Transverse colon (tissue), 4 donors: Measurements from ENCODE around the gene GPR37L1. TPM values are rescaled to one million over a fixed set of nuclear protein-coding genes. Genes with fewer than 3 reads are reported as not detected.

Source experiments
- DNase-seq: peaks from one replicate; pipeline ENCODE4 v3.0.0-alpha.2; 2019
- H3K27ac ChIP-seq, 4 donors: fragments of 200-600 bp; sonication (generic); 2 replicates each; pipeline ENCODE4 v1.5.1; 2016 to 2018; ENCODE audit warnings: inconsistent platforms in 4 of 4
- H3K27me3 ChIP-seq: fragments of 200-600 bp; sonication (generic); 2 replicates; pipeline ENCODE4 v1.5.1; 2017; ENCODE audit warnings: inconsistent platforms
- H3K36me3 ChIP-seq, 4 donors: fragments of 200-600 bp; sonication (generic); 2 replicates each; pipeline ENCODE4 v1.5.1; 2017 to 2019; ENCODE audit warnings: inconsistent platforms in 4 of 4
- H3K4me1 ChIP-seq, 4 donors: fragments of 200-600 bp; sonication (generic); 2 replicates each; pipeline ENCODE4 v1.5.1; 2017 to 2020; ENCODE audit warnings: inconsistent platforms in 4 of 4
- H3K4me3 ChIP-seq, 4 donors: fragments of 200-600 bp; sonication (generic); 1 replicate in 1 of 4; 2 replicates in 3 of 4; pipeline versions ENCODE4 v1.5.1 to v1.6.1; 2017 to 2019; ENCODE audit warnings: inconsistent platforms in 4 of 4
- H3K9me3 ChIP-seq, 2 donors: fragments of 200-600 bp; sonication (generic); 2 replicates each; pipeline ENCODE4 v1.5.1; 2017 to 2019; ENCODE audit warnings: inconsistent platforms in 2 of 2
- EP300 ChIP-seq: sonication (generic); formaldehyde crosslinking; IDR thresholded peaks from one replicate; pipeline ENCODE4 v1.6.1; 2017; ENCODE audit warnings: antibody characterized with exemption, low read depth
- POLR2A ChIP-seq: fragments of 450-650 bp; IDR thresholded peaks from one replicate; pipeline ENCODE4 v1.6.1; 2016; ENCODE audit warnings: antibody characterized with exemption, mild to moderate bottlenecking, moderate library complexity
- POLR2AphosphoS5 ChIP-seq, 3 donors: sonication (generic); formaldehyde crosslinking; IDR thresholded peaks; one replicate each; pipeline ENCODE4 v1.6.1; 2016; ENCODE audit warnings: antibody characterized with exemption in 3 of 3
- WGBS, 2 donors: methylation state at CpG; one replicate each; pipeline ENCODE4 v1.1.5; 2018; ENCODE audit warnings: low coverage in 1 of 2; 5-methylcytosine and 5-hydroxymethylcytosine counted together
- in situ Hi-C, 4 donors: fragments of 200-750 bp; cut with MboI; loops; one replicate each; pipeline versions ENCODE4 v1.15.0 to v1.15.1; 2017; ENCODE audit warnings: low sequenced_read_pairs in 3 of 4, low pct_ligation_motif_present in 1 of 4, low pct_unique_long_range_greater_than_20kb in 1 of 4
- intact Hi-C: fragments of 100-400 bp; cut with DNase I; formaldehyde crosslinking; loops from one replicate; pipeline ENCODE4 v1.15.1; 2023; ENCODE audit warnings: low total_unique reads
- total RNA-seq, 4 donors: library from RNA; depleted of rRNA; stranded (reverse); fragments of >200 nt; gene quantifications; one replicate each; pipeline ENCODE4 v1.1.0, GENCODE V29; 2016
- TF ChIP-seq, protein P1 (sequence below), 5 experiments: fragments of 200-600 bp in 3 of 5; fragments of 450-650 bp in 2 of 5; sonication (generic) in 3 of 5; IDR thresholded peaks; 1 replicate in 2 of 5; 2 replicates in 3 of 5; pipeline ENCODE4 v1.5.1; 2016 to 2017; ENCODE audit warnings: antibody characterized with exemption in 5 of 5, inconsistent platforms in 3 of 5, mild to moderate bottlenecking in 2 of 5, moderate library complexity in 1 of 5

GPR37L1 gene, protein sequence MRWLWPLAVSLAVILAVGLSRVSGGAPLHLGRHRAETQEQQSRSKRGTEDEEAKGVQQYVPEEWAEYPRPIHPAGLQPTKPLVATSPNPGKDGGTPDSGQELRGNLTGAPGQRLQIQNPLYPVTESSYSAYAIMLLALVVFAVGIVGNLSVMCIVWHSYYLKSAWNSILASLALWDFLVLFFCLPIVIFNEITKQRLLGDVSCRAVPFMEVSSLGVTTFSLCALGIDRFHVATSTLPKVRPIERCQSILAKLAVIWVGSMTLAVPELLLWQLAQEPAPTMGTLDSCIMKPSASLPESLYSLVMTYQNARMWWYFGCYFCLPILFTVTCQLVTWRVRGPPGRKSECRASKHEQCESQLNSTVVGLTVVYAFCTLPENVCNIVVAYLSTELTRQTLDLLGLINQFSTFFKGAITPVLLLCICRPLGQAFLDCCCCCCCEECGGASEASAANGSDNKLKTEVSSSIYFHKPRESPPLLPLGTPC
- under 1 TPM in 2 of 4 donors, not detected in 2; 0.55 to 0.95 TPM for total RNA-seq

DNA sequence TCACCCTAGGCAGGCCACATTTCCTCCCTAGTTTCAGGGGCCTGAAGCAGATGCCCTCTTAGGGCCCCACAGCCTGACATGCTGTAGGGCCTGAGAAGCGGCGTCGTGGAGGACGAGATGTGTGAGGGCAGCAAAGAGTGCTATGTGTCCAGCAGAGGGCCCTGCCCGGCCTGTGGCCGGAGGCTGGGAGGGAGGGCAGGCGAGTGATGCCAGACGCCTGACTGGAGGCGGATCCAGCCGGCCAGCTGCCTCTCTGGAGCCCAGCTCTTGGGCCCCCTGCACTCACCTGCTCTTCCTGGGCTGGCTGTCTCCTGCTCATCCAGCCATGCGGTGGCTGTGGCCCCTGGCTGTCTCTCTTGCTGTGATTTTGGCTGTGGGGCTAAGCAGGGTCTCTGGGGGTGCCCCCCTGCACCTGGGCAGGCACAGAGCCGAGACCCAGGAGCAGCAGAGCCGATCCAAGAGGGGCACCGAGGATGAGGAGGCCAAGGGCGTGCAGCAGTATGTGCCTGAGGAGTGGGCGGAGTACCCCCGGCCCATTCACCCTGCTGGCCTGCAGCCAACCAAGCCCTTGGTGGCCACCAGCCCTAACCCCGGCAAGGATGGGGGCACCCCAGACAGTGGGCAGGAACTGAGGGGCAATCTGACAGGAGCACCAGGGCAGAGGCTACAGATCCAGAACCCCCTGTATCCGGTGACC, at the start of gene GPR37L1:
GPR37L1 (plus strand) TSS at position 279 of the 697 bp plus-strand sequence; CDS start at position 326, 47 bp downstream.
- DNase-seq = no peak
- TF ChIP-seq, protein P1, sequence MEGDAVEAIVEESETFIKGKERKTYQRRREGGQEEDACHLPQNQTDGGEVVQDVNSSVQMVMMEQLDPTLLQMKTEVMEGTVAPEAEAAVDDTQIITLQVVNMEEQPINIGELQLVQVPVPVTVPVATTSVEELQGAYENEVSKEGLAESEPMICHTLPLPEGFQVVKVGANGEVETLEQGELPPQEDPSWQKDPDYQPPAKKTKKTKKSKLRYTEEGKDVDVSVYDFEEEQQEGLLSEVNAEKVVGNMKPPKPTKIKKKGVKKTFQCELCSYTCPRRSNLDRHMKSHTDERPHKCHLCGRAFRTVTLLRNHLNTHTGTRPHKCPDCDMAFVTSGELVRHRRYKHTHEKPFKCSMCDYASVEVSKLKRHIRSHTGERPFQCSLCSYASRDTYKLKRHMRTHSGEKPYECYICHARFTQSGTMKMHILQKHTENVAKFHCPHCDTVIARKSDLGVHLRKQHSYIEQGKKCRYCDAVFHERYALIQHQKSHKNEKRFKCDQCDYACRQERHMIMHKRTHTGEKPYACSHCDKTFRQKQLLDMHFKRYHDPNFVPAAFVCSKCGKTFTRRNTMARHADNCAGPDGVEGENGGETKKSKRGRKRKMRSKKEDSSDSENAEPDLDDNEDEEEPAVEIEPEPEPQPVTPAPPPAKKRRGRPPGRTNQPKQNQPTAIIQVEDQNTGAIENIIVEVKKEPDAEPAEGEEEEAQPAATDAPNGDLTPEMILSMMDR (IDR thresholded peaks at IDR 0.05) = peak in 2 of 5 experiments; percentile 7 to 10
- TF ChIP-seq POLR2A (no peak), EP300 (no peak), POLR2AphosphoS5 (IDR thresholded peaks at IDR 0.05) (no peak)
- in situ Hi-C loops = loop anchor here in 3 of 4 donors (5.0 to 10.0 kb wide), 3 partner anchors 115 to 228 kb away; no protein-coding TSS in a partner anchor
- Histone ChIP-seq H3K9me3 (no peaks in the 10 kb centered on the region), H3K36me3 (no peaks in the 10 kb centered on the region), H3K27ac (no peak within 1 kb of the TSS), H3K27me3 (no peaks in the 10 kb centered on the region), H3K4me3 (no peak within 1 kb of the TSS), H3K4me1 (peaks cover 0 to 11% (median 0%) of the 10 kb centered on the region in 4 donors)
- WGBS, 2 donors = 66% methylated on average over 18 of the region's 19 CpGs; no CpG with 5 or more reads in 1 of the 2 donors
- intact Hi-C loops = no loop called here

DNA sequence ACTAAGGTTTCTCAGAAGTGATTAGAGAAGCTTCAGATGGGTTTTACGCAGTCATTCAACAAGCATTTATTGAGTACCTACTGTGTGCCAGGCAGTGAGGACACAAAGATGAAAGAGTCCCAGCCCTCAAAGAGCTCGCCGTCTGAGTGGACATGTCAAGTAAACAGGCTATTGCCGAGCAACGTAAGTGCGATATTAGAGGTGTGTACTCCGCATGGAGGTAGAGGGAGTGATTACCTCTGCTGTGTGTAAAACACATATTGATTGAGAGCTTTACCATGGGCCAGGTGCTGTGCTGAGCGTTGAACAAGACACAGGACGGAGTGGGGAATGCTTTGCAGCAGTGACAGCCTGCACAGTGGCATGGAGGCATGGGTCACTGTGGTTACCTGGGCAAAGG, 49.5 kb upstream of the GPR37L1 start:
- in situ Hi-C loops = no loop called here
- H3K27me3 ChIP-seq = no peaks in the 10 kb centered on the region
- peak overlapping the region; percentile 79 to 89 (median 84) for H3K27ac ChIP-seq
- no peak for TF ChIP-seq POLR2AphosphoS5 (IDR thresholded peaks at IDR 0.05)
- TF ChIP-seq, protein P1 (IDR thresholded peaks at IDR 0.05) = no peak
- no peak for TF ChIP-seq POLR2A
- no peak for TF ChIP-seq EP300
- no peaks in the 10 kb centered on the region for H3K36me3 ChIP-seq
- intact Hi-C loops = no loop called here
- no peak for DNase-seq
- 85 to 94% methylated on average over 7 to 9 of the region's 9 CpGs for WGBS, 2 donors
- no peak overlapping the region for H3K4me3 ChIP-seq
- H3K4me1 ChIP-seq = peaks cover 14 to 58% (median 42%) of the 10 kb centered on the region in 4 donors
- no peaks in the 10 kb centered on the region for H3K9me3 ChIP-seq

DNA sequence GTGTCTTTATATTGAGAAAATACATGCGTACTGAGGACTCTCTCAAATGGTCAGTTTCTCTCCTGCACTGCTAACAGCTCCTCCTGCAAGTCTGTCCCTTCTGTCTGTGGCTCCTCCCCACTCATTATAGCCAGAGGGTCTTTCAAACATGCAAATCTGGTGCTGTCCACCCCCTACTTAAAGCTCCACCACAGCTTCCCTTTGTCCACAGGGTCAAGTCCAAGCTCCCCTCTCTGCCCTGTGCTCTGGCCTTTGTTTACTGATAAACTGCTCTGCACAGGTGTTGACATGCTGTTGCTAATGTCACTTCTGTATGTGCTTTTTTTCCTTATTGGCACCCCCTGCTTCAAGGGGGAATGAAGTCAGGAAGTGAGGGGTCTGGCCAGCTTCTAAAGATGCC, 47.7 kb upstream of the GPR37L1 start:
- H3K4me1 ChIP-seq = peaks cover 14 to 70% (median 44%) of the 10 kb centered on the region in 4 donors
- TF ChIP-seq POLR2A = no peak
- TF ChIP-seq EP300 = no peak
- TF ChIP-seq, protein P1 (IDR thresholded peaks at IDR 0.05) = no peak
- no peak for TF ChIP-seq POLR2AphosphoS5 (IDR thresholded peaks at IDR 0.05)
- no peak overlapping the region for H3K4me3 ChIP-seq
- no peaks in the 10 kb centered on the region for H3K9me3 ChIP-seq
- H3K36me3 ChIP-seq = no peaks in the 10 kb centered on the region
- in situ Hi-C loops = no loop called here
- no peaks in the 10 kb centered on the region for H3K27me3 ChIP-seq
- peak overlapping the region; percentile 84 to 91 (median 86) for H3K27ac ChIP-seq
- 100% methylated on average over 1 of the region's 1 CpG; no CpG with 5 or more reads in 1 of the 2 donors for WGBS, 2 donors
- no peak for DNase-seq
- intact Hi-C loops = loop anchor here (5.0 kb wide), 1 partner anchor 433 kb away; no protein-coding TSS in a partner anchor

DNA sequence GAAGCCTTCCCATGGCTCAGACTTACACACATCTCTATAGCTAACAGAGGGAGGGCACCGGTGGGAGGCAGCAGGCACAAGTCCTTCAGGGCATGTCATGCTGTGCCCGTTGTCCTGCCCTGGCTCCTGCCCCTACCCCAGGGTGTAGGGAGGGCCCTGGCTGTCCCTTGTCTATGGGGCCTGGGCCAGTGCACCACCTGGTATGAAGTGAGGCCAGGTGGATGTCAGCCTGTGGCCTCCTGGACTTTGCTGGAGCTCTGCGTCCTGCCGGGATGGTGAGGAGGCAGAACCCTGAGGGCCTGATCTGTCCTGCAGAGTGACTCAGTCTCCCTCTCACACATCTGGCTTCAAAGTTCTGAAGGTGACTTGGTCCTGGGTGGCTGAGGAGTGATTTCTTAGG, 47.3 kb upstream of the GPR37L1 start:
- H3K4me3 ChIP-seq = no peak overlapping the region
- peaks cover 14 to 72% (median 44%) of the 10 kb centered on the region in 4 donors for H3K4me1 ChIP-seq
- TF ChIP-seq EP300 = no peak
- TF ChIP-seq, protein P1 (IDR thresholded peaks at IDR 0.05) = no peak
- TF ChIP-seq POLR2A = no peak
- no peak for TF ChIP-seq POLR2AphosphoS5 (IDR thresholded peaks at IDR 0.05)
- in situ Hi-C loops = no loop called here
- H3K9me3 ChIP-seq = no peaks in the 10 kb centered on the region
- peak overlapping the region; percentile 84 to 91 (median 86) for H3K27ac ChIP-seq
- no peak for DNase-seq
- no peaks in the 10 kb centered on the region for H3K27me3 ChIP-seq
- intact Hi-C loops = loop anchor here (5.0 kb wide), 1 partner anchor 433 kb away; no protein-coding TSS in a partner anchor
- WGBS, 2 donors = 41% methylated on average over 4 of the region's 4 CpGs; no CpG with 5 or more reads in 1 of the 2 donors
- H3K36me3 ChIP-seq = no peaks in the 10 kb centered on the region
